Measurements from ENCODE around the gene MSI2.

MSI2 gene

GRCh38 chr17:57271821-57272220 is 15.5 kb downstream of the MSI2 start:
- no peaks in the 10 kb centered on the region for H3F3A ChIP-seq (ENCODE audit: insufficient read depth, low read length)
- no peak overlapping the region for H2AFZ ChIP-seq (ENCODE audit: low read length)
- no peak overlapping the region for H3K9ac ChIP-seq (ENCODE audit: low read length)
- H3K9me3 ChIP-seq (ENCODE audit: low read length) = no peaks in the 10 kb centered on the region
- no peak overlapping the region for H3K4me3 ChIP-seq (ENCODE audit: low read depth, low read length, poor library complexity, severe bottlenecking)
- peaks cover 7% of the 10 kb centered on the region for H3K4me1 ChIP-seq (ENCODE audit: insufficient read depth, low read length, severe bottlenecking)
- H3K36me3 ChIP-seq (ENCODE audit: insufficient read depth, low read length) = peaks cover 93% of the 10 kb centered on the region
- H3K9me2 ChIP-seq (ENCODE audit: low read depth, low read length) = no peaks in the 10 kb centered on the region
- H3K27ac ChIP-seq (ENCODE audit: low read depth, low read length, poor library complexity, severe bottlenecking) = no peak overlapping the region
- H3K27me3 ChIP-seq (ENCODE audit: insufficient read depth, low read length) = no peaks in the 10 kb centered on the region
- TF ChIP-seq CTCF (IDR thresholded peaks at IDR 0.05; ENCODE audit: low read length) (no peak), EZH2 (IDR thresholded peaks at IDR 0.05; ENCODE audit: borderline replicate concordance, low read length) (no peak)
- H3K4me2 ChIP-seq (ENCODE audit: low read length) = no peak overlapping the region
- peaks cover 79% of the 10 kb centered on the region for H3K79me2 ChIP-seq (ENCODE audit: insufficient read depth, low read length)
- H4K20me1 ChIP-seq (ENCODE audit: insufficient read depth, low read length) = no peaks in the 10 kb centered on the region

- Histone ChIP-seq H3K27ac (ENCODE audit: low read depth, low read length, poor library complexity, severe bottlenecking) (no peak overlapping the region), H3K9me3 (ENCODE audit: low read length) (no peaks in the 10 kb centered on the region), H4K20me1 (ENCODE audit: insufficient read depth, low read length) (no peaks in the 10 kb centered on the region), H3K4me2 (ENCODE audit: low read length) (no peak overlapping the region), H3F3A (ENCODE audit: insufficient read depth, low read length) (no peaks in the 10 kb centered on the region), H3K36me3 (ENCODE audit: insufficient read depth, low read length) (peaks cover 93% of the 10 kb centered on the region), H3K4me1 (ENCODE audit: insufficient read depth, low read length, severe bottlenecking) (peaks cover 9% of the 10 kb centered on the region), H3K9ac (ENCODE audit: low read length) (no peak overlapping the region), H3K27me3 (ENCODE audit: insufficient read depth, low read length) (no peaks in the 10 kb centered on the region), H2AFZ (ENCODE audit: low read length) (no peak overlapping the region), H3K9me2 (ENCODE audit: low read depth, low read length) (no peaks in the 10 kb centered on the region), H3K79me2 (ENCODE audit: insufficient read depth, low read length) (peaks cover 68% of the 10 kb centered on the region), H3K4me3 (ENCODE audit: low read depth, low read length, poor library complexity, severe bottlenecking) (no peak overlapping the region)
- TF ChIP-seq CTCF (IDR thresholded peaks at IDR 0.05; ENCODE audit: low read length) (no peak), EZH2 (IDR thresholded peaks at IDR 0.05; ENCODE audit: borderline replicate concordance, low read length) (no peak)
Observed at GRCh38 chr17:57273490-57273889, 17.2 kb downstream of the MSI2 start.

- H3K9ac ChIP-seq (ENCODE audit: low read length) = no peak overlapping the region
- no peaks in the 10 kb centered on the region for H3K9me3 ChIP-seq (ENCODE audit: low read length)
- peaks cover 93% of the 10 kb centered on the region for H3K36me3 ChIP-seq (ENCODE audit: insufficient read depth, low read length)
- H3K4me2 ChIP-seq (ENCODE audit: low read length) = no peak overlapping the region
- no peaks in the 10 kb centered on the region for H3F3A ChIP-seq (ENCODE audit: insufficient read depth, low read length)
- TF ChIP-seq EZH2 (IDR thresholded peaks at IDR 0.05; ENCODE audit: borderline replicate concordance, low read length) = no peak
- TF ChIP-seq CTCF (IDR thresholded peaks at IDR 0.05; ENCODE audit: low read length) = no peak
- no peak overlapping the region for H3K4me3 ChIP-seq (ENCODE audit: low read depth, low read length, poor library complexity, severe bottlenecking)
- no peak overlapping the region for H2AFZ ChIP-seq (ENCODE audit: low read length)
- H3K27me3 ChIP-seq (ENCODE audit: insufficient read depth, low read length) = no peaks in the 10 kb centered on the region
- H3K27ac ChIP-seq (ENCODE audit: low read depth, low read length, poor library complexity, severe bottlenecking) = no peak overlapping the region
- peaks cover 67% of the 10 kb centered on the region for H3K79me2 ChIP-seq (ENCODE audit: insufficient read depth, low read length)
- H4K20me1 ChIP-seq (ENCODE audit: insufficient read depth, low read length) = no peaks in the 10 kb centered on the region
- no peaks in the 10 kb centered on the region for H3K9me2 ChIP-seq (ENCODE audit: low read depth, low read length)
- peaks cover 16% of the 10 kb centered on the region for H3K4me1 ChIP-seq (ENCODE audit: insufficient read depth, low read length, severe bottlenecking)
Observed at GRCh38 chr17:57274162-57274561, 17.8 kb downstream of the MSI2 start.
